ENCODE results near the gene ABL2. TPM values are rescaled to one million over a fixed set of nuclear protein-coding genes. Genes with fewer than 3 reads are reported as not detected.
A peak's percentile ranks its signal among the peaks of the same experiment; 100 is the strongest.
"Not testable (repeated sequence)": the region's sequence is repeated elsewhere in the genome, so short reads cannot be mapped to it uniquely, and the experiment has no call there.

The ABL2 gene
- total RNA-seq, 2 experiments from 2014 or later: 8.1 TPM

GRCh38 chr1:179143322-179143721 lies 86.2 kb downstream of the ABL2 start:
- H3K36me3 Mint-ChIP-seq (ENCODE audit: low read depth): peaks cover 5% of the 10 kb centered on the region
- H3K4me1 Mint-ChIP-seq (ENCODE audit: low read depth): peaks cover 41% of the 10 kb centered on the region
- peak overlapping the region; percentile 68 for H3K27ac Mint-ChIP-seq
- H3K9me3 Mint-ChIP-seq: no peaks in the 10 kb centered on the region
- CTCF ChIA-PET: interaction anchor here (0.7 to 0.9 kb wide), 2 partner anchors 13 to 225 kb away, joined by 3 read pairs; no protein-coding TSS in a partner anchor
- intact Hi-C loops (cut with micrococcal nuclease): loop anchor here (1.0 to 10.0 kb wide), 9 partner anchors 49 to 1081 kb away; partner anchors contain the start of genes ABL2, CEP350 and SOAT1
- DNase-seq: no peak
- no peaks in the 10 kb centered on the region for H3K27me3 Mint-ChIP-seq (ENCODE audit: low read depth)
- no peak overlapping the region for H3K4me3 Mint-ChIP-seq

GRCh38 chr1:179142889-179143299 lies 86.6 kb downstream of the ABL2 start:
- H3K36me3 Mint-ChIP-seq (ENCODE audit: low read depth): peaks cover 5% of the 10 kb centered on the region
- no peaks in the 10 kb centered on the region for H3K27me3 Mint-ChIP-seq (ENCODE audit: low read depth)

GRCh38 chr1:179141592-179142251 lies 87.8 kb downstream of the ABL2 start:
- intact Hi-C loops (cut with micrococcal nuclease): loop anchor here (1.0 to 10.0 kb wide), 8 partner anchors 12 to 1083 kb away; partner anchors contain the start of genes ABL2, CEP350 and SOAT1
- H3K27ac Mint-ChIP-seq: peak overlapping the region; percentile 86
- peak overlapping the region; percentile 53 for H3K4me3 Mint-ChIP-seq
- CTCF ChIA-PET: interaction anchor here (0.6 to 1.2 kb wide), 4 partner anchors 9 to 41 kb away, joined by 3 to 7 read pairs (median 4); no protein-coding TSS in a partner anchor
- H3K4me1 Mint-ChIP-seq (ENCODE audit: low read depth): peaks cover 40% of the 10 kb centered on the region
- H3K9me3 Mint-ChIP-seq: no peaks in the 10 kb centered on the region
- H3K36me3 Mint-ChIP-seq (ENCODE audit: low read depth): peaks cover 2% of the 10 kb centered on the region
- DNase-seq: peak; percentile 68
- no peaks in the 10 kb centered on the region for H3K27me3 Mint-ChIP-seq (ENCODE audit: low read depth)

More at GRCh38 chr1:179142889-179143299, 86.6 kb downstream of the ABL2 start:
- H3K4me3 Mint-ChIP-seq: peak overlapping the region; percentile 32
- peak; percentile 30 for DNase-seq
- H3K9me3 Mint-ChIP-seq: no peaks in the 10 kb centered on the region
- H3K4me1 Mint-ChIP-seq (ENCODE audit: low read depth): peaks cover 41% of the 10 kb centered on the region
- CTCF ChIA-PET: no interaction called here
- peak overlapping the region; percentile 68 for H3K27ac Mint-ChIP-seq
- intact Hi-C loops (cut with micrococcal nuclease): loop anchor here (1.0 to 10.0 kb wide), 10 partner anchors 14 to 1082 kb away; partner anchors contain the start of genes ABL2, CEP350 and SOAT1

- CTCF ChIA-PET, H3K4me3 Mint-ChIP-seq, H3K9me3 Mint-ChIP-seq: not testable (repeated sequence)
Observed at GRCh38 chr1:179138755-179139154, 90.7 kb downstream of the ABL2 start.

DNA sequence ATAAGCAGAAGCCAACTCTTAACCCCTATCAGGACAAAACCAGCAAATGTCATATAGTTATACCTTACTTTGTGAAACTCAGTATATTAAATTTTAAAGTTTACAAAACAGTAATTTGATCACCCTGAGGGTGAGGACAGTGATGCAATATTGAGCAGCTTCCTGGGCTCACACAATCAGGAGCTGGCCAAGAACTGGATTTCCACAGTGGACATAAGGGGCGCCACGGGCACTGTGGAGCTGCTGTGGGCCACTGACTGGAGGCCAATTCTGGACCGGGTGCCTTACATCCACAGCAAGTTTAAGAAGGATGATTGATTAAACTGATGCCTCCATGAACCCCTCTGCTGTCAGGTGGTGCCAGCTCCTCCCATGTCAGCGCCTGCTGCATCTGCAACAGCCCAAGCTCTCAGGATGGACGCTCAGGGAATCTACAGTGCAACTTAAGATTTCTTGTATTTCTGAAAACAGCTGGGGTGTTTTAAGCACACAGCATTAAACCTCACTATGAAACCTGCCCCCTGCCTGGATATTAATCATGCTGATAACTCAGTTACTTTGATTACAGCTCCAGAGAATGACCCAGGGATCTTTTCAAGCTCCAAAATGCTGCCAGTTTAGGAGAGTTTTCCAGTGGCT lies 91.7 kb downstream of the ABL2 start:
- no peaks in the 10 kb centered on the region for H3K27me3 Mint-ChIP-seq (ENCODE audit: low read depth)
- CTCF ChIA-PET: no interaction called here
- no peaks in the 10 kb centered on the region for H3K9me3 Mint-ChIP-seq
- H3K36me3 Mint-ChIP-seq (ENCODE audit: low read depth): peaks cover 2% of the 10 kb centered on the region
- DNase-seq: no peak
- peaks cover 29% of the 10 kb centered on the region for H3K4me1 Mint-ChIP-seq (ENCODE audit: low read depth)
- intact Hi-C loops (cut with micrococcal nuclease): no loop called here
- no peak overlapping the region for H3K27ac Mint-ChIP-seq
- H3K4me3 Mint-ChIP-seq: no peak overlapping the region

More at GRCh38 chr1:179138755-179139154, 90.7 kb downstream of the ABL2 start:
- H3K36me3 Mint-ChIP-seq (ENCODE audit: low read depth); DNase-seq; H3K27ac Mint-ChIP-seq; intact Hi-C loops (cut with micrococcal nuclease); H3K27me3 Mint-ChIP-seq (ENCODE audit: low read depth): not testable (repeated sequence)
- H3K4me1 Mint-ChIP-seq (ENCODE audit: low read depth): peaks cover 31% of the 10 kb centered on the region

- H3K27ac Mint-ChIP-seq; H3K9me3 Mint-ChIP-seq; H3K4me3 Mint-ChIP-seq; intact Hi-C loops (cut with micrococcal nuclease); H3K27me3 Mint-ChIP-seq (ENCODE audit: low read depth); DNase-seq; CTCF ChIA-PET; H3K36me3 Mint-ChIP-seq (ENCODE audit: low read depth): not testable (repeated sequence)
- peaks cover 23% of the 10 kb centered on the region for H3K4me1 Mint-ChIP-seq (ENCODE audit: low read depth)
Observed at GRCh38 chr1:179135707-179136106, 93.8 kb downstream of the ABL2 start.

GRCh38 chr1:179135168-179135567 lies 94.3 kb downstream of the ABL2 start:
- H3K27me3 Mint-ChIP-seq (ENCODE audit: low read depth); H3K9me3 Mint-ChIP-seq; DNase-seq; intact Hi-C loops (cut with micrococcal nuclease); H3K27ac Mint-ChIP-seq; H3K4me3 Mint-ChIP-seq; H3K36me3 Mint-ChIP-seq (ENCODE audit: low read depth); CTCF ChIA-PET: not testable (repeated sequence)
- H3K4me1 Mint-ChIP-seq (ENCODE audit: low read depth): peaks cover 24% of the 10 kb centered on the region

DNA sequence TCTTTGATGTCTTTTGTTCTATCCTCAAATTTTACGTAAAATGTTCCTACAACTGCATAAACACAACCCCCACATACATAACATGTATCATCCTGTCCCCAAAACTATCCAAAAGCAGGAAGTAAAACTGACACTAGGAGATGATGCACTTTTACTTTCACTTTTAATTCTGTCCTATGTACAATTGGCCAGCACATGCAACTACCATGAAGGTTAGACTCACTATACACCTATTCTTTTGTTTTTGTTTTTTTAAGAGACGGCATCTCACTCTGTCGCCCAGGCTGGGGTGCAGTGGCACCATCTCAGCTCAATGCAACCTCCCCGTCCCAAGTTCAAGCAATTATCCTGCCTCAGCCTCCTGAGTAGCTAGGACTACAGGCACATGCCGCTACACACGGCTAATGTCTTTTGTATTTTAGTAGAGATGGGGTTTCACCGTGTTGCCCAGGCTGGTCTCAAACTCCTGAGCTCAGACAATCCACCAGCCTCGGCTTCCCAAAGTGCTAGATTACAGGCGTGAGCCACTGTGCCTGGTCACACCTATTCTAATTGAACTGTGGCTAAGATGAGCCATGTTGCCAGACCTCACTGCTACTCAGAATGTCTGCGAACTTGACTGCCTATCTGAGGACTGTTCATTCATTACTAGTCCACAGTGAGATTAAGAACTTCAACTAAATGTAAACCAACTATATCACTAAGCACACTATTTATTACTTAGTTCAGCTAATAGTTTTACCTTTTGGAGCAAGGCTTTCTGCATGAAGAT lies 99.6 kb downstream of the ABL2 start:
- Mint-ChIP-seq H3K9me3 (no peaks in the 10 kb centered on the region), H3K4me1 (ENCODE audit: low read depth) (peaks cover 37% of the 10 kb centered on the region), H3K27ac (peak overlapping the region; percentile 87), H3K4me3 (peak overlapping the region; percentile 60), H3K27me3 (ENCODE audit: low read depth) (no peaks in the 10 kb centered on the region), H3K36me3 (ENCODE audit: low read depth) (no peaks in the 10 kb centered on the region)
- DNase-seq: peak; percentile 24
- CTCF ChIA-PET: interaction anchor here (0.6 to 3.0 kb wide), 7 partner anchors 9 to 759 kb away, joined by 3 to 9 read pairs (median 4); no protein-coding TSS in a partner anchor
- intact Hi-C loops (cut with micrococcal nuclease): loop anchor here (1.0 to 2.0 kb wide), 8 partner anchors 12 to 235 kb away; partner anchors contain the start of genes AXDND1 and SOAT1

DNA sequence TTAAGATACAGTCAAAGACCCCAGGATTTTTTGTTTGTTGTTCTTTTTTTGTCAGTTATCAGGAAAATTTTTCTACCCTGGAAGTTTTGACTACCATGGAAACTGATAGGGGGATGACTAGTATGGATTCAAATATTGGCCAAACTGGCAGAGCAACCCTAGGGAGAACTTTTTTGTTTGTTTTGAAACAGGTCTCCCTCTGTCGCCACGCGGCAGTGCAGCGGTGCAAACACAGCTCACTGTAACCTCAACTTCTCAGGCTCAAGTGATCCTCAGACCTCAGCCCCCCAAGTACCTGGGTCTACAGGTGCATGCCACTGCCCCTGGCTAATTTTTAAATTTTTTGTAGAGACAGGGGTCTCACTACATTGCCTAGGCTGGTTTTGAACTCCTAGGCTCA lies 101.0 kb downstream of the ABL2 start:
- H3K27ac Mint-ChIP-seq: peak overlapping the region; percentile 76
- CTCF ChIA-PET: interaction anchor here (0.6 to 2.4 kb wide), 2 partner anchors 229 to 239 kb away, joined by 3 to 7 read pairs; no protein-coding TSS in a partner anchor
- intact Hi-C loops (cut with micrococcal nuclease): loop anchor here (2.0 kb wide), 3 partner anchors 66 to 164 kb away; partner anchors contain the start of gene SOAT1
- DNase-seq: no peak
- H3K9me3 Mint-ChIP-seq: no peaks in the 10 kb centered on the region
- no peaks in the 10 kb centered on the region for H3K27me3 Mint-ChIP-seq (ENCODE audit: low read depth)
- no peaks in the 10 kb centered on the region for H3K36me3 Mint-ChIP-seq (ENCODE audit: low read depth)
- peaks cover 37% of the 10 kb centered on the region for H3K4me1 Mint-ChIP-seq (ENCODE audit: low read depth)
- H3K4me3 Mint-ChIP-seq: no peak overlapping the region

DNA sequence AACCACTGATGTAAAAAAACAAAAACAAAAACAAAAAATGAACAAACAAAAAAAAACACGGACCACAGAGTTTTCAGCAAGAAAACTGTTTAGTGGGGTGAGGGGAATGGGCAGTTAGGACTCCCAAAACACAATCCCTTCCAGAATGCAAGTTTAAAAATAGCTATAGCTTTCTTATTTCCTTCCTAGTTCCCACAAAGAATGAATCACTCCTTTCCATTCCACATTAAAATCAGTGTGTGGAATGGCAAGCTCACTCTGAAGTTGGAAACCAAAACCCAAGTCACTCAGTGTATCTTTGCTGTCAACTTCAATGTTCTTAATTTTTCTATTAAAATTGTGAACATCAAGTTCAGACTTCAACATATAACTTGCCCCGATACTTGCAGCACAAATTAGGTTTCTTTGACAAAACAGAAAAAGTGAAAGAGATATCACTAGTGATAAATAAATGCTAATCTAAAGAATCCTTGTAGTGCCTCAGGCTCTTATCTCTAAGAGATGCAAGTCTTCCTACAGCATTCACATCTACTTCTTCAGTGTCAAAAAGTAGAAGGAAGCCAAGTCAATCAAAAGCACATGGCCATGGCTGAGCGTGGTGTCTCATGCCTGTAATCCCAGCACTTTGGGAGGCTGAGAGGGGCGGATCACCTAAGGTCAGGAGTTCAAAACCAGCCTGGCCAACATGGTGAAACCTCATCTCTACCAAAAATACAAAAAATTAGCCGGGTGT lies 102.1 kb downstream of the ABL2 start:
- H3K27ac Mint-ChIP-seq: no peak overlapping the region
- intact Hi-C loops (cut with micrococcal nuclease): no loop called here
- CTCF ChIA-PET: interaction anchor here (1.9 kb wide), 1 partner anchor 243 kb away, joined by 5 read pairs; no protein-coding TSS in a partner anchor
- H3K27me3 Mint-ChIP-seq (ENCODE audit: low read depth): no peaks in the 10 kb centered on the region
- H3K9me3 Mint-ChIP-seq: no peaks in the 10 kb centered on the region
- H3K4me3 Mint-ChIP-seq: no peak overlapping the region
- no peaks in the 10 kb centered on the region for H3K36me3 Mint-ChIP-seq (ENCODE audit: low read depth)
- DNase-seq: no peak
- H3K4me1 Mint-ChIP-seq (ENCODE audit: low read depth): peaks cover 35% of the 10 kb centered on the region

GRCh38 chr1:179126338-179127060 lies 103.0 kb downstream of the ABL2 start:
- CTCF ChIA-PET: interaction anchor here (1.3 to 1.9 kb wide), 2 partner anchors 166 to 244 kb away, joined by 4 to 5 read pairs; no protein-coding TSS in a partner anchor
- Mint-ChIP-seq H3K4me1 (ENCODE audit: low read depth) (peaks cover 35% of the 10 kb centered on the region), H3K36me3 (ENCODE audit: low read depth) (peaks cover 2% of the 10 kb centered on the region), H3K27ac (no peak overlapping the region), H3K27me3 (ENCODE audit: low read depth) (no peaks in the 10 kb centered on the region), H3K4me3 (no peak overlapping the region), H3K9me3 (no peaks in the 10 kb centered on the region)
- no peak for DNase-seq
- intact Hi-C loops (cut with micrococcal nuclease): no loop called here
